ENCODE data around the gene ANKRD24. TPM values are rescaled to one million over a fixed set of nuclear protein-coding genes. Genes with fewer than 3 reads are reported as not detected.
"Not testable (repeated sequence)": the region's sequence is repeated elsewhere in the genome, so short reads cannot be mapped to it uniquely, and the experiment has no call there.

The ANKRD24 gene
- total RNA-seq, 1 donor from 2014 or later, result 1.6 TPM

DNA sequence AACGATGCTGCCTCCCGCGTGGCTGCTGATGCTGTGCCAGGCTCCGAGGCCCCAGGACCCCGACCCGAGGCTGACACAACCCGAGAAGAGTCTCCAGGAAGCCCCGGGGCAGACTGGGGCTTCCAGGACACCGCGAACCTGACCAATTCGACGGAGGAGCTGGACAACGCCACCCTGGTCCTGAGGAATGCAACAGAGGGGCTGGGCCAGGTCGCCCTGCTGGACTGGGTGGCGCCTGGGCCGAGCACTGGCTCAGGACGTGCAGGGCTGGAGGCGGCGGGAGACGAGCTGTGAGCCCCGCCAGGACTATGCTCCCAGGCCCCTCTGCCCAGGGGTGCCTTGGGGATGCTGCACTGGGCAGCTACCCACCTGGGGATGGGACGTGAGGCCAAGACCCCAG lies 10.8 kb upstream of the ANKRD24 start:
- intact Hi-C loops (cut with DNase I), result no loop called here

DNA sequence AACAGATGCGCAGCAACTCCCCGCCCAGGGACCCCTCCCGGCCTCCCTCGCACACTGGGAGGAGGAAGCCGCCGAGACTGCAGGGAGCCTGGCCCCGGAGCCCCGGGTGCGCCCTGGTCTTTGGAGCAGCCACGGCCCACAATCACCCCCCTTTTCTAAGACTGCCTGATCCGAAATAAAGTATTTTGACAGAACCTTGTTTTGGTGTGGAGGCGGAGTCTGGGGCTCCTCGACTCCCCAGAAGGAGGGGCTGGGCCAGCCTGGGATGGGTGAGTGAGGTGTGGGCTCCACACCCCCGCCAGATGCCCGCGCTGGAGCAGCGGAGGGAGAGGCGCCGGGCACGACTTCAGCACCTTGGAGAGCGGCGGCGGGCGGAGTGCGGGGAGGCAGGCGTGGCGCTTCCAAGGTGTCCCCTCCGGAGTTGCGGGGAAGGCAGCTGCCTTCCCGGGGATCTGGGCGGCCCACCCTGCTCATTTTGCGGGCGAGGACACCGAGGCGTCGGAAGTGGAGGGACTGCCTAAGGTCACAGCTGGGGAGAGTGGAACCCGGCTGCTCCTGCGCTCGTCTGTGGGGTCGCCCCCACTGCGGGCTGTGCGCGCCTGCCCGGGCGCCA lies 9.5 kb upstream of the ANKRD24 start:
- intact Hi-C loops (cut with DNase I), result no loop called here
- DNase-seq (ENCODE audit: low spot score), result no peak

More for the DNA sequence above, 10.8 kb upstream of the ANKRD24 start:
- no peak for DNase-seq (ENCODE audit: low spot score)

DNA sequence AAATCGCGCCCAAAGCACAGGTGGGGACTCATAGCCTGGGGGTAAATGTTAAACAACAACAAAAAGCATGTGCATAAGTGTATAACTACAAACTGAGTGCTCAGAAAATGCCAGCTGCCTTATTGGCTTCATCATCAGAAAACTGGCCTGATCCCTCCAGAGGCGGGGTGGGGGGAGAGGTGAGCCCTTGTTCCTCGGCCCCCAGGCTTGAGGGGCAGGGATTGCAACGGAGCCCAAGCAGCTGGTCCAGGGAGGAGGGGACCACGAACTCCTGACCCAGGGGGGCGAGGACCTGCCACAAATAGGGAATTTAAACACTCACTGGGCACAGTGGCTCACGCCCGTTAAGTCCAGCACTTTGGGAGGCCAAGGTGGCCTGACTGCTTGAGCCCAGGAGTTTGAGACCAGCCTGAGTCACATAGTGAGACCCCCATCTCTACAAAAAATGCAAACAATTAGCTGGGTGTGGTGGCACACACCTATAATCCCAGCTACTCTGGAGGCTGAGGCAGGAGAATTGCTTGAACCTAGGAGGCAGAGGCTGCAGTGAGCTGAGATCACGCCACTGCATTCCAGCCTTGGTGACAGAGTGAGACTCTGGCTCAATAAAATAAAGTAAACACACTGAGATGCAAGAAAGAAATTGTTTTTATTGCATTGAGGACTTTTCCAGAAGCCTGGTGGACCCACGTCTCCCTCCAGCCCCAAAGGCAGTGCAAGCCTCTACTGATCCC lies 8.8 kb upstream of the ANKRD24 start:
- DNase-seq (ENCODE audit: low spot score), result no peak
- intact Hi-C loops (cut with DNase I), result no loop called here

DNA sequence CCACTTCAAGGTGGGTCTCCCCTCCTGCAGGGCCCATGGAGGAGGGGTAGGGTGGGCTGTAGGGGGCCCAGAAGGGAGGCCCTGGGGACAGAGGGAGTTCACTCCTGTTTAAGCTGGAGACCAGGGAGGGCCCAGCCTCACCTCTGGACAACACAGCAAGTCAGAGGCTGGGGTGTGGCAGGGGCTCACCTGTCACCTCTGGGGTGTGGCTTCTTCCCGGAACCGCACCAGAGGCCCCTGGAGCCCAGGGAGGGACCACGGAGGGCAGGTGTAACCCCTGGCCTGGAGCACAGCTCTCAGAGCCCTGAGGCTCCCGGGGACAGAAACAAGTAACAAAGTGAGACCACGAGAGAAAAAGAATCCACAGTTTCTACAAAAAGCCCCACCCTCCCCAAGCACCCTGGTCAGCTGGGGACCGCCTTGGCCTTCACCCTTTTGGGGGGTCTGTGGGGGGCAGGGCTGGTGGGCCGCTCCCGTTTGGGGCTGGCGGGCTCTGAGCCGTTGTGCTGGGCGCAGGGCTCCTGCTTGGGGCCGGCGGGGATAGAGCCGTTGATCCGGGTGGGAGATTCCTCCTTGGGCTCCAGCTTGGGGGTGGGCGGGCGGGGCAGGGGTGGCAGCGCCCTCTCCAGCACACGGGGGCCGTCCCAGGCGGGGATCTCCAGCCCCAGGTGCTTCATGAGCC lies 8.1 kb upstream of the ANKRD24 start:
- intact Hi-C loops (cut with DNase I), result no loop called here
- no peak for DNase-seq (ENCODE audit: low spot score)

DNA sequence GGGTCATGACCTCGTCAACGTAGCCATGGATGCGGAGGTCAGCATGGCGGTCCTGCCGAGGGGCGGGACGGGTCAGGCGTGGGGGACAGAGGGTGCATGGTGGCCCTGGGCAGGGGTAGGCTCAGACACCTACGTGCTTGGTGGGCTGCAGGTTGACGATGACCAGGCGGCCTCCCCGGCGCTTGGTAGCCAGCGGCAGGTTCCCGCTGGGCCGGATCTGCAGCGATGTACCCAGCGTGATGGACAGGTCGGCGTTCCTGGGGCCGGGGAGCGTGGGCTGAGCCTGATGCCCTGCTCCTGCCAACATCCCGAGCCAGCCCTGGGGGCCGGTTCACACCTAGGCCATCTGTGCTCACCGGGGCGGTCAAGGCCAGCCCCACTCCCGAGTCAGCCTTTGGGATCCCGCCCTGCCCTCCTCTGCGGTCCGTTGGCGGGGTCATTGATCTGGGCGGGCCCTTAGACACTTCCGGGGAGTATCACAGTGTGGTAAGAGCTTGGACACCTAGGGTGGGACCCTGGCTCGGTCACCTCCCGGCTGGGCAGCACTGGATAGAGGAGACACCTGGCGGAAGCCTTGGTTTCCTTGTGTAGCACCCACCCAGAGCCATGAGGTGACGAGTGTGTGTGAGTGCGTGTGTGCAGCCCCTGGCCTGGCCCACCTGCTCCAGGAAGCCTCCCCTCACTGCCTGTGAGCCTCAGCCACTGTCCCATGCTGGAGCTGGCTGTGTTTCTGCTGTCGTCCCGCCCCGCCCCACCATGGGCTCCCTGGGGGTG lies 7.4 kb upstream of the ANKRD24 start:
- intact Hi-C loops (cut with DNase I), result no loop called here
- DNase-seq (ENCODE audit: low spot score), result no peak

DNA sequence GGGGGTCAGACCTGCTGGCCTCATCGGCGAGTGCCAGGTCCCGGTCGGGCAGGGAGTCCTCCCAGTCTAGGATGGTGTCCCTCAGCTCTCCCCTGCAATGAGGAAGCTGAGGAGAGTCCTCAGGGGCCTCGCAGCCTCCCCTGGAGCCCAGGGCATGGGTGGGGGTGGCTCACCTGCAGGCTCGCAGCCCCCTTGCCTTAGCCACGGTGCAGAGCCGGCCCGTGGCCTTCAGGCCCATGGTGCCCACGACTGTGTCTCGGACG lies 6.9 kb upstream of the ANKRD24 start:
- intact Hi-C loops (cut with DNase I), result no loop called here
- DNase-seq (ENCODE audit: low spot score), result no peak

DNA sequence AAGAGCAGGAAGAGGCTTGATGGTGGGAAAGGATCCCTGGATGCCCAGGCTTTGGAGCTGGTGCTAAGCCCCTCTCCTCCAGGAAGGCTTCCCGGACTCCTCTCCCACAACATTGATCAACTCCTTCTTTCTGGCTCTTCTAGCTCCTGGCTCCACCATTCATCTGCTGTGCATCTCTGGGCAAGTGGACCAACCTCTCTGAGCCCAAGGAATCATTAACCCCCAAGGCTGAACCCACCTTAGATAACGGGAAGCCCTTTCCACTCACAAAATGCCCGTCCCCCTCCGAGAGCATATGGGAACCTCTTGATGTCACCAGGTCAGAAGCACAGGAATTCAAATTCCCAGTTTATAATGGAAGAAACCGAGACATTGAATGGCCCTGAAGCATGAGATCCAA lies 5.3 kb upstream of the ANKRD24 start:
- intact Hi-C loops (cut with DNase I), result no loop called here
- no peak for DNase-seq (ENCODE audit: low spot score)

DNA sequence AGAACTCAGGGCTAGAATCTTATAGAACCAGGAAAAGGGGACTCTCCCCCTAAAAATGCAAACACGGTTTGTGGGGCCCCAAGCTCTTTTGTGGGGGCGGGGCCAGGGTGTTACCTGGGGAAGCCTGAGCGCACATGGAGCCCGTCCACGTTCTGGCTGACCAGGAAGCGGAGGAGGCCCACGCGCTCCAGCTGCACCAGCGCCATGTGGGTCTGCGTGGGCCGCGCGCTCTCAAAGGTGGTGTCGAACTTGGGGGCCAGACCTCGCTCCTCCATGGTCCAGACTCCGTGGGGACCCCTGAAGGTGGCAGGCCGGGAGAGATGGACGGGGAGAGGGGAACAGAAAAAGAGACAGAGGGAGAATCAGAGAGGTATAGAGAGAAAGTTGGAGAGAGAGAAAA lies 3.5 kb upstream of the ANKRD24 start:
- intact Hi-C loops (cut with DNase I), result no loop called here
- DNase-seq (ENCODE audit: low spot score), result no peak

DNA sequence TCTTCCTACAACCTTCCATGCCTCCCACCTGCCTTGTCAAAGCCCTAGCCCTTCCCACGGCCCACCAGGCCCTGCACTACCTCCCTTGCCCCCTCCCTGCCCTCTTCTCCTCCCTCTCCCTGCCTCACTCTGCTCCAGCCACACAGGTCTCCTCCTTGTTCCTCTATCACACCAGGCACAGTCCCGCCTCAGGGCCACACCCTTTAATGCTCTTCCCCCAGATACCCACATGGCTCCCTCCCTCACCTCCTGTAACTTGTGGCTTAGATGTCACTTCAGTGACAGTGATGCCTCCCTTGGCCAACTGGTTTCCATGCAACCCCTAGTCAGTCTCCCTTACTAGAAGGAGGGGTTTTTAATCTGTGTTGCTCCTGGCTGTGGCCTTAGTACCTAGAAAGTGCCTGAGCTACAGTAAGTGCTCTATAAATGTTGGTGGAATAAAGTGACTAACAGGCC lies 1.4 kb upstream of the ANKRD24 start:
- DNase-seq (ENCODE audit: low spot score), result no peak
- intact Hi-C loops (cut with DNase I), result loop anchor here (5.0 kb wide), 1 partner anchor 194 kb away; the partner anchor contains the start of gene EEF2

DNA sequence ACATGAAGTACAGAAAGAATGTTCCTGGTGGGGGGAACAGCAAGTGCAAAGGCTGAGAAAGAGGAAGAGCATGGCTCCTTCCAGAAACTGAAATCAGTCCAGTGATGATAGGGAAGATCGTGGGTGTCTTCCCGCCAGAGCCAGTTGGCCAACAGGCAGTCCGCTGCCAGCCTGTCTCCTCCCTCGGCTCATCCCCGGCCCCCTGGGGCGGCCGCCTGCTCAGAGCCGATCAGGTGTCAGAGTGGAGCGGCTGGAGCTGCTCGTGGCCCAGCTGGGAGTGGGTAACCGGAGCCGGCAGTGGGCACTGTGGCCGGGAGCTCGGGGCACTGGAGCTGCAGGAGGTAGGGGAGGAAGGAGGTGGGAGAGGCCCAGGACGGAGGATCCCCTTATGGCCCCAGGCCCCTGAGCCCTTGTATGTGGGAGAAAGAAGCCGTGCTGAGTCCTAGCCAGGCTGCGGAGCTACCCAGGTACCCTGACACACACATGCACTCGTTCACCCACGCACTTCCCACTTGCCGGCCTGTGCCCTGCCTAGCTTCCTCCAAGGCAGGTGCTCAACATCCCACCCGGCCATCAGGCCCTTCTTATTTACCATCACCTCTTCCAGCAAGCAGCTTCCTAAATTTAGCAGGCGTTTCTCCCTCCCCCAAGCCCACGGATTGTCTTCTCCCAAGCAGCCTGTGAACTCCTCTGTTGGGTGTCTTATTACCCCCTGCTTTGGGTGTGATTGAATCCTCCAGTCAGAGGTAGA lies 1.7 kb downstream of the ANKRD24 start:
- intact Hi-C loops (cut with DNase I), result loop anchor here (5.0 kb wide), 1 partner anchor 197 kb away; the partner anchor contains the start of gene EEF2
- no peak for DNase-seq (ENCODE audit: low spot score)

DNA sequence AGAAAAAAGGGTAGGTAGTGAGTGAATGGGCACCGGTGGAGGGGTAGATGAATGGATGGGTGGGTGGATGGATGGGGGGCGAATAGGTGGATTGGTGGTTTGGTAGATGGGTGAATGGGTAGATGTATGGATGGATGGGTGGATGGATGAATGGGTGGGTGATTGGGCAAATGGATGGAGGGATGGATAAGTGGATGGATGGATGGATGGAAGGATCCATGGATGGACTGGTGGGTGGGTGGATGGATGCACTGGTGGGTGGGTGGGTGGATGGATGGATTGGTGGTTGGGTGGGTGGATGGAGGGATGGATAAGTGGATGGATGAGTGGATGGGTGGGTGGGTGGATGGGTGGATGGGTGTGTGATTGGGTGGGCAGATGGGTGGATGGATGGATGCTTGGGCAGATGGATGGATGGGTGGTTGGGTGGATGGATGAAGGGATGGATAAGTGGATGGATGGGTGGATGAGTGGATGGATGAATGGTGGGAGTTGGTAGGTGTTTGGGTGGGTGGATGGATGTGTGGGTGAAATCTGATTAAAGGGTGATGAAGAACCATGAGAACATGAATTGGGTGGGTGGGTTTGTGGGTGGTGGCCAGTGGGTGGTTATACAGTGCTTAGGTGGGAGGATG lies 2.3 kb downstream of the ANKRD24 start:
- DNase-seq (ENCODE audit: low spot score), result no peak
- intact Hi-C loops (cut with DNase I), result loop anchor here (5.0 kb wide), 1 partner anchor 198 kb away; the partner anchor contains the start of gene EEF2

DNA sequence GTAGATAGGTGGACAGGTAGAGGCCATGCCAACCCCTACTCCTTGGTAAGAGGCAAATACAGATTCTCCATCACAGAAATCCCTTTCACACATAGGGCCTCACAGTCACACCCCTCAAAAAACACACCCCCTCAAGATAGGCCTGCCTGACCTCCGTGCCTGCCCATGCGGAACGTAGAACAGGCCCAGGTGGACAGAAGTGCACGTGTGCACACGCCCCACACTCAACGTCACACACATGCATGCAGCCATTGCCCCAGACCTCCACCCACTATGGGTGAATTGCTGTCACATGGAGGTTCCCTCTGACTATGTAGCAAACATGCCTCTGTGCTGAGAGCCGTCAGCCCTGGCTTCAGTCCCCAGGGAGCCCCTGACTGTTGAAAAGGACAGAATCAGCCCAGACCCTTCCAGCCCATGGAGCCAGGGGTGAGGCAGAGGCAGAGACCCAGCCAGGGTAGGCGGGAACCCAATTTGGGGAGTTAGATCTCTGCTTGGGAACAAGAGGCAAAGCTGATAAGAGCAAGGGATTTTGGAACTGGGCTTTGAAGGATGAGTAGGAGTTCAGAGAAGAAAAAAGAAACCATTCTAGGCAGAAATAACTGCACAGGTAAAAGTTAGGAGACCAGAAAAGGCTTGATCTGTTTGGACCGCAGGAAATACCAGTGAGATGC lies 3.1 kb downstream of the ANKRD24 start:
- DNase-seq (ENCODE audit: low spot score), result no peak
- intact Hi-C loops (cut with DNase I), result no loop called here

DNA sequence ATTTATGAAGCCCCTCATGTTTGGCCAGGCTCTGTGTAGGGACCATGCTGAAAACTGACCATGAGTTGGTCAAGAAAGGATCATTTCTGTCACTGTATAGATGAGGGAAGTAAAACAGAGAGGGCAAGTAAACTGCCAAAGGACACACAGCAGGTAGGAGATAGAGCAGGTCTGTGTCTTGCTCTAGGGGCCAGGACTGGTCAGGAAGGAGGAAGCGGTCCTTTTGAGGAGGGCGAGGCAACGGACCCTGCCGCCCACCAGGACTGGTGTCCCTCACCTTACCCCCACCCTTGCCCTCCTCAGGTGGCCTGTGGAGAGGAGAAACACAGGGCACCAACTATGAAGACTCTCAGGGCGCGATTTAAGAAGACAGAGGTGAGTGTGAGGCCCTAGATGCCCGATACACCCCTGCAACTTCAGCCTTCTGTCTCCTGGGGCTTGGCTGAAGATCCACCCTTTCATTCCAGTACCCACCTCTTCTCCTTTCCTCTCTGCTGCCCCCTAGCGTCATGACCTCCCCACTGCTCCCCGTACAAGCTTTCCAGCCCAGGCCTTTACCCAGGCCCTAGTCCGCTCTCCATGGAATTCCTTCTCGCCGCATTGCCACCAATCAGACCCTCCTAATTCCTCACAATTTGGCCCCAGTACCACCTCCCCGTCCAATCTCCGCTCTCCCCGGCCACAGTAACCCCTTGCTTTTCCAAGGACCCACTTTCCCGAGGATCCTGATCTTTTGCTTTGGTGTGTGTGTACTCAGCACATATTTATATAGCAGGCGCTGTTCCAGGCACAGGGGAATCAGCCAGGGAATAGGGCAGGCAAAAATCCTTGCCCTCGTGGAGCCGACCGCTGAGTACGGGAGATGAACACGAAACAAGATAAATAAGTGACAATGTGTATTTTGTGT lies 3.9 kb downstream of the ANKRD24 start:
- DNase-seq (ENCODE audit: low spot score), result no peak
- intact Hi-C loops (cut with DNase I), result no loop called here

DNA sequence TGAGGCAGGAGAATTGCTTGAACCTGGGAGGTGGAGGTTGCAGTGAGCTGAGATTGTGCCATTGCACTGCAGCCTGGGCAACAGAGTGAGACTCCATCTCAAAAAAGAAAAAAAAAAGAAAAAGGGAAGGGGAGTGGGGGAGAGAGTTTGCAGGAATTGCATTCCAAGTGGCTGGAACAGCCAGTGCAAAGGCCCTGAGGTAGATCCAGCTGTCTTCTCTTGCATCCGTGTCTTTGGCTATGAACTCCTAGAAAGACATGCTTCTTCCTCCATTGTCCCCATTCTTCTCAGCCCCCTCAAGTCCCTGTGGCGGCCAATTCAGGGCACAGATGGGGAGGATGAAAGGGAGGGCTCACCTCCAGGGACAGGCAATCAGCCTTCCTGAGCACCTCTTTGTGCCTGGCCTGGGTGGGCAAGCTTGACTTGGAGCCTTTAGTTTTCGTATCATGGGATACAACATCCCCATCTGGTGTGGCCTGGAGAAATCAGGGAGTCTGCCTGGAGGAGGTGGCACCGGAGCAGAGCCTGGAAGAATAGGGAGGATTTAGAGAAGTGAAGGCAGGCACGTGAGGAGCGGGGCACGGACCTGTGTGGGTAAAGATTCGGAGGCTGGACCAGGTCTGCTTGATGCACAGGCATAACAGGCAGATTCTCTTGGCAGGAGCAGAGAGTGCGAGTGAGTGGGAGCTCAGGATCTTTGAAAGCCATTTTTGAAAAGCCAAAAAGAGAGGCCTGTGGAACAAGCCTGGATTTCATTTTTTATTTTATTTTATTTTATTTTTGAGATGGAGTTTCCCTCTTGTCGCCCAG lies 5.0 kb downstream of the ANKRD24 start:
- intact Hi-C loops (cut with DNase I), result no loop called here
- no peak for DNase-seq (ENCODE audit: low spot score)

DNA sequence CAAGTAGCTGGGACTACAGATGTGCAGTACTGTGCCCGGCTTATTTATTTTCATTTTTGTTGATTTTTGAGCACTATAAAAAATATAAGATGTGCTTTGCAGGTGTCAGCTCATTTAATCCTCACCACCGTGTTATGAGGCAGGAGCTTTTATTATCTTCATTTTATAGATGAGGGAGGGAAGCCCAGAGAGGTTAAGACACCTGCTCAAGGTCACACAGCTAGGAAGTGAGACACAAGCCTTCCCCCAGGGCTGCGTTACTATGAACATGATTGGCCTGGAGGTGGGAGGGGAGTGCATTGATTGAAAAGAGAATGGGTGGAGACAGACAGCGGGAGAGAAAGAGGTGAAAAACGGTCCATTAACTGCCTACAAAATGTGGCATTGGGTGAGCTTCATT lies 7.2 kb downstream of the ANKRD24 start:
- no peak for DNase-seq (ENCODE audit: low spot score)
- intact Hi-C loops (cut with DNase I), result no loop called here

DNA sequence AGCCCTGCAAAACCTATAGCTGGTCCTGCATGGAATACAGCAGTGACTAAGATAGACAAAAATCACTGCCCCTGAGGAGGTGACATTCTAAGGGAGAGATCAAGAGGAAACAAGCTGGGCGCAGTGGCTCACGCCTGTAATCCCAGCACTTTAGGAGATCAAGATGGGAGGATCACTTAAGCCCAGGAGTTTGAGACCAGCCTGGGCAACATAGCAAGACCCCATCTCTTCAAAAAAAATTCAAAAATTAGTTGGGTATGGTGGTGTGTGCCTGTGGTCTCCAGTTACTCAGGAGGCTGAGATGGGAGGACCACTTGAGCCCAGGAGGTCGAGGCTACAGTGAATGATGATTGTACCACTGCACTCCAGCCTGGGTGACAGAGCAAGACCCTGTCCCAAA lies 10.0 kb downstream of the ANKRD24 start:
- intact Hi-C loops (cut with DNase I), result not testable (repeated sequence)

DNA sequence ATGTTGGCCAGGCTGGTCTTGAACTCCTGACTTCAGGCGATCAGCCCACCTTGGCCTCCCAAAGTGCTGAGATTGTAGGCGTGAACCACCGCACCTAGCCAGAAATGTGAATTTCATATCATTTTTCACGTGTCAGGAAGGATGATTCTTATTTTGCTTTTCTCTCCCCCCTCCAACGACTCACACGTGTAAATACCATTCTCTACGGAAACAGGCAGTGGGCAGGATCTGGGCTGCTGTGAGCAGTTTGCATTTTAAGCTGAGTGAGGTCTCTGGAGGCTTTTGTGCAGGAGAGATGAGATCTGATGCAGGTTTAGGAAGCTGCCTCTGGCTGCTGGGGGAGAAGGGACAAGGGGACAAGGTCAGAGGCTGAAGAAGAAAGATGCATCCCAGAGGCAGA lies 11.9 kb downstream of the ANKRD24 start:
- intact Hi-C loops (cut with DNase I), result no loop called here
- DNase-seq (ENCODE audit: low spot score), result no peak

More for the DNA sequence above, 10.0 kb downstream of the ANKRD24 start:
- DNase-seq (ENCODE audit: low spot score), result not testable (repeated sequence)
